Ovary (tissue), 3 donors: ENCODE measurements around the gene SF3A2.

Source experiments
- EP300 ChIP-seq: sonication (generic); formaldehyde crosslinking; IDR thresholded peaks from one replicate; pipeline ENCODE4 v1.6.1; 2017; ENCODE audit warnings: antibody characterized with exemption
- TF ChIP-seq, protein P1 (sequence below), 3 donors: fragments of 450-650 bp in 2 of 3; fragments of 200-600 bp in 1 of 3; IDR thresholded peaks; one replicate each; pipeline versions ENCODE4 v1.5.1 to v1.8.0; 2016 to 2022; ENCODE audit warnings: antibody characterized with exemption in 3 of 3, mild to moderate bottlenecking in 1 of 3
- donor health status: DM: no; HTN: no; CAD: no.

DNA sequence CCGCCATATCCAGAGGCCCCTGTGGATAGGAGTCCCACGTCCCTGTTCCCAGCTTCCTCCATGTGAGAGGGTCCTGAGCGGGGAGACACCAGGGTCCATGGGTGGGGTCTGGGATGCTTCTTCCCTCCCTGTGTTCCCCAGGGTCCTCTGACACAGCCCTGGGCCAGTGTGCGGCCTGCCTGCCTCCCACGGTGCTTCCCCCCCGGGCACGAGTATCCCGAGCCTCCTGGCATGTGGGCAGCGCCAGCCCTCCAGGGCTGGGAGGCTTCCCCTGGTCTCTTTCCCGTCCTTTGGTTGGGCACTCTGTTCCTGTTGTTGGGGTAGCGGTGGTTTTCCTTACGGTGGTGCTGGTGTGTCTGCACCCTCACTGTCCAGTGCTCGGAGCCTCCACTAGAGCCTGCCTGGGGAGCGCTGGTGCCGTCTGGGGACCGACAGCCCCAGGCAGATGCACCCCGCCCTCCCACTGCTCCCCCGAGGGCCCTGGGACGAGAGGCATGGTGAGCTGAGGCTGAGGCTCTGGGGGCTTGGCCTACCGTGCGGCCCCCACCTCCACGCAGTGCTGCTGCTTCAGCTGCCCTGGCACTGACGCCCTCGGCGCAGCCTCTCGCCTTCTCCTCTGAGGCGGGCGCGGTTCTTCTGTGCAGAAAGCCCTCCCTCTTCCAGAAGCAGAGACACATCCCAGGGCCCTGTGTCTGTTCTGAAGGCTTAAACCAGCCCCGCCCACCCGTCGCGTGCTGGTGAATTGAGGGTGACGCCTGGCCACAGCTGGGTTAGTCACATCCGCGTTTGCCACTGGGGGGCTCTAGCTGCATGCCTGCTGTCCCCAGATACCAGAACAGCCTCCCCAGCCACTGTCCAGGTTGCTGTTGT lies 28.4 kb upstream of the SF3A2 start:
- TF ChIP-seq, protein P1, sequence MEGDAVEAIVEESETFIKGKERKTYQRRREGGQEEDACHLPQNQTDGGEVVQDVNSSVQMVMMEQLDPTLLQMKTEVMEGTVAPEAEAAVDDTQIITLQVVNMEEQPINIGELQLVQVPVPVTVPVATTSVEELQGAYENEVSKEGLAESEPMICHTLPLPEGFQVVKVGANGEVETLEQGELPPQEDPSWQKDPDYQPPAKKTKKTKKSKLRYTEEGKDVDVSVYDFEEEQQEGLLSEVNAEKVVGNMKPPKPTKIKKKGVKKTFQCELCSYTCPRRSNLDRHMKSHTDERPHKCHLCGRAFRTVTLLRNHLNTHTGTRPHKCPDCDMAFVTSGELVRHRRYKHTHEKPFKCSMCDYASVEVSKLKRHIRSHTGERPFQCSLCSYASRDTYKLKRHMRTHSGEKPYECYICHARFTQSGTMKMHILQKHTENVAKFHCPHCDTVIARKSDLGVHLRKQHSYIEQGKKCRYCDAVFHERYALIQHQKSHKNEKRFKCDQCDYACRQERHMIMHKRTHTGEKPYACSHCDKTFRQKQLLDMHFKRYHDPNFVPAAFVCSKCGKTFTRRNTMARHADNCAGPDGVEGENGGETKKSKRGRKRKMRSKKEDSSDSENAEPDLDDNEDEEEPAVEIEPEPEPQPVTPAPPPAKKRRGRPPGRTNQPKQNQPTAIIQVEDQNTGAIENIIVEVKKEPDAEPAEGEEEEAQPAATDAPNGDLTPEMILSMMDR (IDR thresholded peaks at IDR 0.05), result no peak
- TF ChIP-seq EP300, result no peak
